A673 (cell line): ENCODE results near the gene PIK3C2B. TPM values are rescaled to one million over a fixed set of nuclear protein-coding genes. Genes with fewer than 3 reads are reported as not detected.

ENCODE experiments used
- BruUV-seq: library from RNA; stranded (reverse); fragments of 400-500 nt; replicated peaks from 2 replicates; lab custom pipeline; 2021; lab: Mats Ljungman, UMichigan
- CTCF ChIA-PET: fragments of 300-600 bp; sonication (Branson Sonifier 250); formaldehyde crosslinking; loops from one replicate; lab custom pipeline; 2022; ENCODE audit warnings: antibody characterized with exemption; lab: Charles Lee
- POLR2A ChIA-PET: fragments of 300-600 bp; sonication (Branson Sonifier 250); formaldehyde crosslinking; loops from one replicate; lab custom pipeline; 2022; ENCODE audit warnings: antibody characterized with exemption; ENCODE audit not compliant: low non-redundant PET; lab: Charles Lee
- DNase-seq: peaks from one replicate; pipeline ENCODE4 v3.0.0-alpha.2; 2015; ENCODE audit warnings: low spot score
- H3K27ac ChIP-seq: fragments of 200-600 bp; sonication (generic); 2 replicates; pipeline ENCODE4 v1.5.1; 2016; ENCODE audit warnings: mixed run types, low read depth, mild to moderate bottlenecking, mixed read lengths, antibody characterized with exemption, low read length; ENCODE audit not compliant: poor library complexity, severe bottlenecking
- H3K27me3 ChIP-seq: fragments of 200-600 bp; sonication (generic); replicated peaks from 2 replicates; pipeline ENCODE4 v1.6.1; 2017; ENCODE audit warnings: mixed run types, low read depth, mild to moderate bottlenecking, mixed read lengths, antibody characterized with exemption, low read length; ENCODE audit not compliant: insufficient read depth, poor library complexity
- H3K36me3 ChIP-seq: fragments of 200-600 bp; sonication (generic); 2 replicates; pipeline ENCODE4 v1.6.1; 2016; ENCODE audit warnings: mixed run types, mild to moderate bottlenecking, mixed read lengths, antibody characterized with exemption, low read length; ENCODE audit not compliant: insufficient read depth, poor library complexity, severe bottlenecking
- H3K4me1 ChIP-seq: fragments of 200-600 bp; sonication (generic); 2 replicates; pipeline ENCODE4 v1.6.1; 2017; ENCODE audit warnings: mixed run types, mild to moderate bottlenecking, mixed read lengths, antibody characterized with exemption, low read length; ENCODE audit not compliant: insufficient read depth, poor library complexity, severe bottlenecking
- H3K4me3 ChIP-seq: fragments of 200-600 bp; sonication (generic); 2 replicates; pipeline ENCODE4 v1.5.1; 2016; ENCODE audit warnings: low read depth, mixed run types, mild to moderate bottlenecking, mixed read lengths, low read length; ENCODE audit not compliant: poor library complexity, severe bottlenecking
- H3K9me3 ChIP-seq: fragments of 200-600 bp; sonication (generic); 2 replicates; pipeline ENCODE4 v1.6.1; 2016; ENCODE audit warnings: mixed run types, low read depth, mild to moderate bottlenecking, mixed read lengths, antibody characterized with exemption, low read length; ENCODE audit not compliant: poor library complexity, severe bottlenecking
- CTCF ChIP-seq: fragments of 300-800, 200-600 bp; sonication (generic); conservative IDR thresholded peaks from 2 replicates; pipeline ENCODE4 v1.5.1; 2017; ENCODE audit warnings: low read depth, mild to moderate bottlenecking, antibody characterized with exemption, low read length, moderate library complexity, mixed read lengths
- EZH2 ChIP-seq: fragments of 200-600 bp; sonication (generic); IDR thresholded peaks from 2 replicates; pipeline ENCODE4 v1.6.1; 2017; ENCODE audit warnings: borderline replicate concordance, low read depth, mild to moderate bottlenecking, mixed read lengths, antibody characterized with exemption, low read length; ENCODE audit not compliant: poor library complexity, severe bottlenecking
- intact Hi-C: fragments of 100-400 bp; cut with micrococcal nuclease; formaldehyde crosslinking; loops from one replicate; pipeline ENCODE4 v1.10.0; 2022; ENCODE audit not compliant: unreplicated experiment
- total RNA-seq: library from RNA; stranded (reverse); gene quantifications from 2 replicates; pipeline ENCODE4 v1.2.3, GENCODE V29; 2021

PIK3C2B gene
- total RNA-seq, 1 experiment from 2014 or later: 18.0 TPM

DNA sequence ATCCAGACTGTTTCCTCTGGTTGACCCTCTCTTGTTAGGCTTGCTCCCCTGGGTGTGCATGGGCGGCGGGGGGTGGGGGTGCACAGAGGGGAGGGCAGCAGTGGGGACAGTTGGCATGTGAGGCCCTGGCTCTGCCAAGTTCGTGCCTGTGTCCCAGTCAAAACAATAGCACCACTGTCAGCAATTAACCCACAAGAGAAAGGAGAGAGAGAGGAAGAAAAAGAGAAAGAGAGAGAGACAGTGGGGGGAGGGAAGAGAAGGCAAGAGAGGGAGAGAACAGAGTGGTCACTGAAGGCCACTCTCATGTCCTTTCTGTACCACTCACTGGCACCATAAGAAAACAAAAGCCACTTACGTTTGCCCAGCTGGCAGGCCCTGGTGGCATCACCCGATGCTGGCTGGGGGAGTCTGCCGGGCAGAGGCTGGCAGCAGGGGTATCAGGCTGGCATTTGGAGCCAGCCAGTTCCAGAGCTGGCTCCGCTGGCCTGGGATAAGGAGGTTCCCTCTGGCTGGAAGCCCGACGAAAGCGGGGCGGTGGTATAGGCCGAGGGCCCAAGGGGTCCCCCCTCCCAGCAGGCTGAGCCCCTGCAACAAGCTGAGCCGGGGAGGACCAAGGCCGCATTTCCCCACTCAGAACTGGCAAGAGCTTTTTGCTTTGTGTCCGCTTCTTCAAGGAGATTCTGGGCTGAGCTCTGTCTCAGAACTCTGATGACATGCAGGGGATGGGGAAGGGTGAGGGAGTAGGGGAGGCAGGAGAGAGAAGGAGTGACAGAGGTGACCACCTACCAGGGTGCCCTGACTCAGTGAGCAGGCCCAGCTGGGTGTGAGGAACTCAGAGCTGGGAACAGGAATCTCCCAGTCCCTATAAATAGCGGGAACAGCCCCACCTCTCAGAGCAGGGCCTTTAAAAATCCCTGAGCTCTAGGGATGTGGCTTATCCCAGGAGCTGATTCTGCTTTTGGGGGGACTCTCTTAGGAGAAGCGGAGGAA is 27.9 kb downstream of the PIK3C2B start:
- H3K27ac ChIP-seq: no peak overlapping the region
- H3K9me3 ChIP-seq: no peaks in the 10 kb centered on the region
- no TSS peak for BruUV-seq
- POLR2A ChIA-PET: interaction anchor here (0.5 to 0.6 kb wide), 3 partner anchors 12 to 26 kb away, joined by 3 to 8 read pairs (median 3); no protein-coding TSS in a partner anchor
- H3K4me1 ChIP-seq: peaks cover 36% of the 10 kb centered on the region
- no peaks in the 10 kb centered on the region for H3K36me3 ChIP-seq
- H3K4me3 ChIP-seq: no peak overlapping the region
- CTCF ChIA-PET: interaction anchor here (0.6 kb wide), 1 partner anchor 68 kb away, joined by 3 read pairs; no protein-coding TSS in a partner anchor
- no peak for DNase-seq
- H3K27me3 ChIP-seq: no peaks in the 10 kb centered on the region
- intact Hi-C loops: no loop called here
- TF ChIP-seq EZH2: no peak
- TF ChIP-seq CTCF: no peak

DNA sequence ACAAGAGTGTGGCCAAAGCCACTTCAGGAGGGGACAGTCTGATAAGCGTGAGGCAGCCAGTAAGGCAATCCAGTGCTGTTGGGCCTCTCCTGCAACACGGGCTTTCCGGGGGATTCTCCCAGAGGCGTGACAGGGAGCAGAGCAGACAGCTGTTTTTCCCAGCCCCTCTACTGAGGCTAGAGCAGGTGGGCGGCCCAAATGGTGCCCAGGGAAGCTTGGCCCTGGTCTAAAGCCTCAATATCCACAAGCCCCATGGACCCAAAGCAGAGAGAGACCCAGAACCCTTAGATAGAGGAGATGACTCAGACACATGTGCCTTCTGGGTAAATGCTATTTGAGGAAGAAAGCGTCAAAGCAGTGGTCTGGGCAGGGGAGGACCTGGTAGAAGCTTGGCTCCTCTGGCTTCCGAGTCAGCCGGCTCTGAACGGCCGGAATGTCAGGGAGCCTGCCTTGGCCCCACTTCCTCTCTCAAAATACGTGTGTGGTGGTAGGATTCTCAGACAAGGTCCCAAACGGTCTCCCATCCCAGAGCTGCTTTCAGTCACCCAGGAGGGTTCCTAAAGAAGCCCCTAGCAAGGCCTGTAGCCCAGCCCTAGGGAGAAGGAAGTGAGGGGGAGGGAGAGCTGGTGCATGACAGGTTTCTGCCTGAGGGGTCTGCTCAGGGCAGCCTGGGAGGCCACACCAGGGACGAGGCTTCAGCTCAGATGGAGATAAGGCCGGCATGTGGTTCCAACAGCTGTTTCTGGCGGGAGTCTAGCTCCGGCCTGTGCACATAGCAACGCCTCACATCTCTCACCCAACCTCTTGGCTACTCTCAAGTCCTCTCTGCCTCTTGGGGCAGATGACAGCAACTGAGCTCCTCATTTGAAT is 28.8 kb downstream of the PIK3C2B start:
- H3K4me1 ChIP-seq: peaks cover 44% of the 10 kb centered on the region
- CTCF ChIA-PET: no interaction called here
- DNase-seq: no peak
- intact Hi-C loops: no loop called here
- no TSS peak for BruUV-seq
- no peak for TF ChIP-seq EZH2
- H3K27ac ChIP-seq: no peak overlapping the region
- POLR2A ChIA-PET: interaction anchor here (0.5 to 0.6 kb wide), 3 partner anchors 13 to 27 kb away, joined by 3 to 8 read pairs (median 3); no protein-coding TSS in a partner anchor
- H3K9me3 ChIP-seq: no peaks in the 10 kb centered on the region
- no peak overlapping the region for H3K4me3 ChIP-seq
- H3K27me3 ChIP-seq: no peaks in the 10 kb centered on the region
- no peaks in the 10 kb centered on the region for H3K36me3 ChIP-seq

DNA sequence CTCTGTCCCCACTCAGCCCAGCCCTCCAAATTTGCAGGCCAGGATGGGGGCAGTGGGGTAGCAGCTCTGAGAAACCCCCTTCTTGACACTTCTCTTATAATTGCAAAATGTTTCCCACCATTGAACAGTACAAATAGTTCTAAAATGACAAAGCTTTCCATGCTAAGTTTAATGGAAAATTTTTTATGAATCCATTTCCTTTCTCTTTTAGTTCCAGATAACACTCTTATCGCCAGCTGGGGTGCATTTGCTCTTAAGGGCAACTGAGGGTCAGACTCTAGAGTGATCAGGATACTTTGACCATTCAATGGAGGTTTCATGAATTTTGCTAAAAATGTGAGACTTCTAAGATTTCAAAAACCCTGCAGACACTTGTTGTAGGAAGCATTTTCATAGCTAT is 29.9 kb downstream of the PIK3C2B start:
- Histone ChIP-seq H3K4me1 (peaks cover 53% of the 10 kb centered on the region), H3K36me3 (no peaks in the 10 kb centered on the region), H3K4me3 (no peak overlapping the region), H3K27me3 (no peaks in the 10 kb centered on the region), H3K9me3 (no peaks in the 10 kb centered on the region), H3K27ac (no peak overlapping the region)
- ChIA-PET CTCF (no interaction called here), POLR2A (no interaction called here)
- BruUV-seq: no TSS peak
- DNase-seq: no peak
- intact Hi-C loops: no loop called here
- no peak for TF ChIP-seq EZH2
- TF ChIP-seq CTCF: no peak
